ENCODE measurements around the gene CTLA4. TPM values are rescaled to one million over a fixed set of nuclear protein-coding genes. Genes with fewer than 3 reads are reported as not detected.

Gene CTLA4
- total RNA-seq, 1 donor from 2014 or later, result not detected

- TF ChIP-seq, protein P1, sequence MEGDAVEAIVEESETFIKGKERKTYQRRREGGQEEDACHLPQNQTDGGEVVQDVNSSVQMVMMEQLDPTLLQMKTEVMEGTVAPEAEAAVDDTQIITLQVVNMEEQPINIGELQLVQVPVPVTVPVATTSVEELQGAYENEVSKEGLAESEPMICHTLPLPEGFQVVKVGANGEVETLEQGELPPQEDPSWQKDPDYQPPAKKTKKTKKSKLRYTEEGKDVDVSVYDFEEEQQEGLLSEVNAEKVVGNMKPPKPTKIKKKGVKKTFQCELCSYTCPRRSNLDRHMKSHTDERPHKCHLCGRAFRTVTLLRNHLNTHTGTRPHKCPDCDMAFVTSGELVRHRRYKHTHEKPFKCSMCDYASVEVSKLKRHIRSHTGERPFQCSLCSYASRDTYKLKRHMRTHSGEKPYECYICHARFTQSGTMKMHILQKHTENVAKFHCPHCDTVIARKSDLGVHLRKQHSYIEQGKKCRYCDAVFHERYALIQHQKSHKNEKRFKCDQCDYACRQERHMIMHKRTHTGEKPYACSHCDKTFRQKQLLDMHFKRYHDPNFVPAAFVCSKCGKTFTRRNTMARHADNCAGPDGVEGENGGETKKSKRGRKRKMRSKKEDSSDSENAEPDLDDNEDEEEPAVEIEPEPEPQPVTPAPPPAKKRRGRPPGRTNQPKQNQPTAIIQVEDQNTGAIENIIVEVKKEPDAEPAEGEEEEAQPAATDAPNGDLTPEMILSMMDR (IDR thresholded peaks at IDR 0.05), result no peak
Measured at GRCh38 chr2:203858176-203858575, 9.4 kb upstream of the CTLA4 start.

DNA sequence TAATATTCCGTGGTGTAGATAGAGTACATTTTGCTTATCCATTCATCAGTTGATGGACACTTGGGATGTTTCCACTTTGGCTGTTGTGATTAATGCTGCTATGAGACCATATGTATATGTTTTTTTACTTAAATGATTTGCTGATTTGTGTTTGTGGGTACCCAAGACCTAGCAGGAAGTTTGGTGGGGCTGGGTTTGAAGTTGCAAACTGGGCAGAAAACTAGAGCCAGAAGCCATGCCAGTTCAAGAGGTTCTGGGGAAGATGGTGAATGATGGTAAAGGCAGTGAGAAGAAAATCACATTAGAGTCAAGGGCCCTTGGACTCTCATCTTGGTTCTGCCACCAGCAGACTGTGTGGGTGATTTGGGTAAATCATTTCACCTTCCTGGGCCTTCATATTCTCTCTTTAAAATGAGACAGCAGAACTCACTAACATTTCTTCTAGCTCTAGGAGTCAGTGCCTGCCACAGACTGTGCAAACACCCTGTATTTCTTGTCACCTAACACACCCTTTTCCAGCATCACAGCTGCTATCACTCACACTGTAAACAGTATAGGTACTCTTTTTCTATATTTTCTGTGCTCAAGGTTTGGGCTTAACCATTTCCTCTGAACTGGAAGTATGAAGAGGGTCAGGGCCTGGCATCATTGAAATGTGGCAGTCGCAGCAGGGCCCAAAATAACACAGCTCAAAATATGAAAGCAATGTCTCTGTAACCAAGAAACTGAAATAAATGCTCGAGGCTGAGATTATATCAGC, 8.4 kb upstream of the CTLA4 start:
- intact Hi-C loops (cut with DNase I), result no loop called here
- TF ChIP-seq, protein P1 (IDR thresholded peaks at IDR 0.05), result no peak

More at GRCh38 chr2:203858176-203858575, 9.4 kb upstream of the CTLA4 start:
- no peaks in the 10 kb centered on the region for H3K9me3 ChIP-seq
- intact Hi-C loops (cut with DNase I), result no loop called here
- no peak overlapping the region for H3K4me3 ChIP-seq
- H3K27ac ChIP-seq, result no peak overlapping the region
- no peaks in the 10 kb centered on the region for H3K27me3 ChIP-seq
- H3K4me1 ChIP-seq, result no peaks in the 10 kb centered on the region
- H3K36me3 ChIP-seq, result no peaks in the 10 kb centered on the region
- no peak for DNase-seq (ENCODE audit: low spot score in 2 of 2)

GRCh38 chr2:203861197-203861596, 6.4 kb upstream of the CTLA4 start:
- intact Hi-C loops (cut with DNase I), result no loop called here
- DNase-seq (ENCODE audit: low spot score in 2 of 2), result no peak

More for the DNA sequence above, 8.4 kb upstream of the CTLA4 start:
- Histone ChIP-seq H3K9me3 (no peaks in the 10 kb centered on the region), H3K27me3 (no peaks in the 10 kb centered on the region), H3K4me3 (no peak overlapping the region), H3K4me1 (no peaks in the 10 kb centered on the region), H3K36me3 (no peaks in the 10 kb centered on the region), H3K27ac (no peak overlapping the region)
- no peak for DNase-seq (ENCODE audit: low spot score in 2 of 2)

DNA sequence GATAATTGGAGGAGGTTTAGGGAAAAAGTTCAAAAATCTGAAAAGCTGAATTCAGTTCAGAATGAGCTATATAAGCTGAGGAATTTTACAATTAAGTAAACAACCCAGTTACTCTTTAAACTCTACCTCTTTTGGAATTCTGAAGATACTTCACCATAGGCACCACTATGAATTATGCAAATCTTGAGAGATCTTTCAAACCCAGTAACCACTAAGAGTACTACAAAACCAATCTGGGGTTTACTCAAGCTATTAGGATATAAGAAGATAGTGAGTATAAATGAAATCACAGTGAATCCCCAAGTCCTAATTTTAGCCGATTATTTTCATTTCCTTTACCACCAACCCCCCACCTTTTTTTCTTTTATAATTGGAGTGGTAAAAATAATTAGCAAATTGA, 6.0 kb upstream of the CTLA4 start:
- Histone ChIP-seq H3K4me1 (no peaks in the 10 kb centered on the region), H3K27ac (no peak overlapping the region), H3K27me3 (no peaks in the 10 kb centered on the region), H3K9me3 (no peaks in the 10 kb centered on the region), H3K36me3 (no peaks in the 10 kb centered on the region), H3K4me3 (no peak overlapping the region)
- no peak for DNase-seq (ENCODE audit: low spot score in 2 of 2)
- intact Hi-C loops (cut with DNase I), result no loop called here
- TF ChIP-seq, protein P1 (IDR thresholded peaks at IDR 0.05), result no peak

More at GRCh38 chr2:203861197-203861596, 6.4 kb upstream of the CTLA4 start:
- Histone ChIP-seq H3K4me1 (no peaks in the 10 kb centered on the region), H3K27me3 (no peaks in the 10 kb centered on the region), H3K4me3 (no peak overlapping the region), H3K36me3 (no peaks in the 10 kb centered on the region), H3K27ac (no peak overlapping the region), H3K9me3 (no peaks in the 10 kb centered on the region)
- TF ChIP-seq, protein P1 (IDR thresholded peaks at IDR 0.05), result no peak

GRCh38 chr2:203869223-203870042, 1.9 kb downstream of the CTLA4 start:
- intact Hi-C loops (cut with DNase I), result no loop called here

More at GRCh38 chr2:203869223-203870042, 1.9 kb downstream of the CTLA4 start:
- H3K4me1 ChIP-seq, result no peaks in the 10 kb centered on the region
- TF ChIP-seq, protein P1 (IDR thresholded peaks at IDR 0.05), result no peak
- H3K4me3 ChIP-seq, result no peak overlapping the region
- no peaks in the 10 kb centered on the region for H3K9me3 ChIP-seq
- no peak for DNase-seq (ENCODE audit: low spot score in 2 of 2)
- H3K27ac ChIP-seq, result no peak overlapping the region
- H3K27me3 ChIP-seq, result no peaks in the 10 kb centered on the region
- H3K36me3 ChIP-seq, result no peaks in the 10 kb centered on the region
